A549 (cell line): ENCODE results near the gene SMG1. TPM values are rescaled to one million over a fixed set of nuclear protein-coding genes. Genes with fewer than 3 reads are reported as not detected.

Experiments
- ATAC-seq, 2 experiments: fragments of 200-7000 bp in 1 of 2; fragments of >200 bp in 1 of 2; cut with Nextera tagmentation in 1 of 2; cut with Tn5 transposase in 1 of 2; 3 replicates each; pipeline versions ENCODE4 v1.8.0 to v1.9.1; 2018 to 2020; ENCODE audit warnings: mild to moderate bottlenecking in 1 of 2, moderate library complexity in 1 of 2
- CTCF ChIA-PET: fragments of 300-600 bp; sonication (Branson Sonifier 250); formaldehyde crosslinking; extraction: SDS; loops from one replicate; lab custom pipeline; 2021; ENCODE audit warnings: antibody characterized with exemption, inconsistent platforms; lab: Yijun Ruan, JAX
- POLR2A ChIA-PET: fragments of 350-600 bp; formaldehyde crosslinking; extraction: SDS; loops from one replicate; lab custom pipeline; 2021; ENCODE audit warnings: antibody characterized with exemption, inconsistent platforms; lab: Yijun Ruan, JAX
- DNase-seq, 2 experiments: peaks; one replicate each; pipeline versions ENCODE4 v3.0.0 to v3.0.0-alpha.2; 2011 to 2016; ENCODE audit warnings: low read depth in 1 of 2, low spot score in 1 of 2
- FAIRE-seq: peaks from 2 replicates; lab custom pipeline; 2011; peaks lifted over from hg19 to GRCh38; lab: Jason Lieb, UNC
- H3K27ac ChIP-seq, 2 experiments: fragments of >200 bp; sonication (Bioruptor Twin); formaldehyde crosslinking; 3 replicates each; pipeline ENCODE4 v1.5.1; 2016 to 2017
- H3K4me1 ChIP-seq: fragments of >200 bp; sonication (Bioruptor Twin); formaldehyde crosslinking; 3 replicates; pipeline ENCODE4 v1.6.1; 2016
- H3K4me2 ChIP-seq: fragments of >200 bp; sonication (Bioruptor Twin); formaldehyde crosslinking; 3 replicates; pipeline ENCODE4 v1.6.1; 2016
- H3K4me3 ChIP-seq: fragments of >200 bp; sonication (Bioruptor Twin); formaldehyde crosslinking; 3 replicates; pipeline ENCODE4 v1.5.1; 2016
- H3K9me3 ChIP-seq: fragments of >200 bp; sonication (Bioruptor Twin); formaldehyde crosslinking; 3 replicates; pipeline ENCODE4 v1.6.1; 2016
- BHLHE40 ChIP-seq: IDR thresholded peaks from 2 replicates; pipeline ENCODE4 v1.6.1; 2012; ENCODE audit warnings: low read depth, low read length, inconsistent platforms
- CBX2 ChIP-seq: fragments of 200-600 bp; sonication (generic); IDR thresholded peaks from 2 replicates; pipeline ENCODE4 v1.6.1; 2016; ENCODE audit warnings: low read depth, mild to moderate bottlenecking, borderline replicate concordance
- CEBPB ChIP-seq, 2 experiments: fragments of >200 bp in 1 of 2; sonication (Bioruptor Twin) in 1 of 2; formaldehyde crosslinking in 1 of 2; IDR thresholded peaks; 2 replicates each; pipeline ENCODE4 v1.6.1; 2012 to 2016
- CHD4 ChIP-seq: fragments of 200-600 bp; sonication (generic); IDR thresholded peaks from 2 replicates; pipeline ENCODE4 v1.6.1; 2016; ENCODE audit warnings: antibody characterized with exemption, mild to moderate bottlenecking, borderline replicate concordance
- E2F6 ChIP-seq: IDR thresholded peaks from 2 replicates; pipeline ENCODE4 v1.6.1; 2012; ENCODE audit warnings: low read depth, borderline replicate concordance
- EHMT2 ChIP-seq: fragments of 200-600 bp; sonication (generic); IDR thresholded peaks from 2 replicates; pipeline ENCODE4 v1.6.1; 2016; ENCODE audit warnings: antibody characterized with exemption, low read depth, mild to moderate bottlenecking, moderate library complexity
- EP300 ChIP-seq, 2 experiments: fragments of >200 bp; sonication (Bioruptor Twin); formaldehyde crosslinking; IDR thresholded peaks; 2 replicates in 1 of 2; 3 replicates in 1 of 2; pipeline ENCODE4 v1.6.1; 2016 to 2017
- FOXS1 ChIP-seq: fragments of 250-450 bp; sonication (Bioruptor Pico); IDR thresholded peaks from 2 replicates; pipeline ENCODE4 v1.5.0; 2020; ENCODE audit warnings: mild to moderate bottlenecking, moderate library complexity
- GATA3 ChIP-seq: IDR thresholded peaks from 2 replicates; pipeline ENCODE4 v1.6.1; 2012; ENCODE audit warnings: borderline replicate concordance
- HES2 ChIP-seq: fragments of >200 bp; sonication (Bioruptor Twin); formaldehyde crosslinking; IDR thresholded peaks from 2 replicates; pipeline ENCODE4 v1.6.1; 2016
- HEYL ChIP-seq: fragments of 250-450 bp; sonication (Bioruptor Pico); IDR thresholded peaks from 2 replicates; pipeline ENCODE4 v1.8.0; 2021; ENCODE audit warnings: mild to moderate bottlenecking, moderate library complexity
- HMGXB4 ChIP-seq: fragments of 250-450 bp; sonication (Bioruptor Pico); IDR thresholded peaks from 2 replicates; pipeline ENCODE4 v1.5.0; 2021; ENCODE audit warnings: mild to moderate bottlenecking, moderate library complexity, borderline replicate concordance
- HOXA7 ChIP-seq: fragments of 250-450 bp; sonication (Bioruptor Pico); IDR thresholded peaks from 2 replicates; pipeline ENCODE4 v1.5.0; 2020; ENCODE audit warnings: mild to moderate bottlenecking, moderate library complexity
- HOXB5 ChIP-seq: fragments of 250-450 bp; sonication (Bioruptor Pico); IDR thresholded peaks from 2 replicates; pipeline ENCODE4 v1.5.0; 2020; ENCODE audit warnings: mild to moderate bottlenecking, moderate library complexity
- JUN ChIP-seq, 2 experiments: fragments of >200 bp; sonication (Bioruptor Twin); formaldehyde crosslinking; IDR thresholded peaks; 2 replicates in 1 of 2; 3 replicates in 1 of 2; pipeline ENCODE4 v1.6.1; 2016 to 2017
- KDM1A ChIP-seq: fragments of 200-600 bp; sonication (generic); IDR thresholded peaks from 2 replicates; pipeline ENCODE4 v1.6.1; 2016; ENCODE audit warnings: low read depth, mild to moderate bottlenecking
- KDM5A ChIP-seq: fragments of 200-600 bp; sonication (generic); IDR thresholded peaks from 2 replicates; pipeline ENCODE4 v1.6.1; 2016; ENCODE audit warnings: antibody characterized with exemption, mild to moderate bottlenecking
- MAX ChIP-seq: IDR thresholded peaks from 2 replicates; pipeline ENCODE4 v1.6.1; 2012
- NR3C1 ChIP-seq: fragments of >200 bp; sonication (Bioruptor Twin); formaldehyde crosslinking; IDR thresholded peaks from 3 replicates; pipeline ENCODE4 v1.6.1; 2017
- RFX5 ChIP-seq: fragments of 450-650 bp; IDR thresholded peaks from 2 replicates; pipeline ENCODE4 v1.7.1; 2014; ENCODE audit warnings: antibody characterized with exemption, mild to moderate bottlenecking, moderate library complexity
- TP53 ChIP-seq: fragments of 250-450 bp; sonication (Bioruptor Pico); IDR thresholded peaks from 2 replicates; pipeline ENCODE4 v1.5.0; 2021; ENCODE audit warnings: mild to moderate bottlenecking, moderate library complexity
- USF2 ChIP-seq: fragments of 450-650 bp; IDR thresholded peaks from 2 replicates; pipeline ENCODE4 v1.6.1; 2014; ENCODE audit warnings: antibody characterized with exemption
- ZNF302 ChIP-seq: fragments of 250-450 bp; sonication (Bioruptor Pico); IDR thresholded peaks from 2 replicates; pipeline ENCODE4 v1.9.0; 2021; ENCODE audit warnings: inconsistent platforms, mild to moderate bottlenecking, moderate library complexity
- ZSCAN20 ChIP-seq: fragments of 250-450 bp; sonication (Bioruptor Pico); IDR thresholded peaks from 2 replicates; pipeline ENCODE4 v1.8.0; 2022; ENCODE audit warnings: mild to moderate bottlenecking, moderate library complexity
- WGBS: methylation state at CpG from one replicate; pipeline ENCODE4 v1.1.6; 2017; ENCODE audit errors: missing lambda C conversion rate; 5-methylcytosine and 5-hydroxymethylcytosine counted together
- polyA plus RNA-seq, 4 experiments: library from polyadenylated mRNA; depleted of rRNA in 3 of 4; stranded (reverse); fragments of >200 nt; fragmentation: RNase III in 1 of 4; extraction: RNeasy Plus Mini Kit Qiagen cat#74134 plus additional on column Dnase treatment in 1 of 4; gene quantifications; 2 replicates in 3 of 4; 3 replicates in 1 of 4; pipeline ENCODE4 v1.2.3, GENCODE V29; 2011 to 2017

The SMG1 gene
- polyA plus RNA-seq, 2 of the 4 experiments (the other 2 are of a cell fraction) = 15.7 to 63.8 TPM

GRCh38 chr16:18933501-18933900 lies 7.3 kb upstream of the SMG1 start:
- POLR2A ChIA-PET = no interaction called here
- Histone ChIP-seq H3K9me3 (no peaks in the 10 kb centered on the region), H3K4me3 (no peak overlapping the region), H3K4me2 (no peak overlapping the region)
- CTCF ChIA-PET = interaction anchor here (1.2 to 2.0 kb wide), 5 partner anchors 12 to 154 kb away, joined by 3 to 14 read pairs (median 4); no protein-coding TSS in a partner anchor
- WGBS = 9% methylated on average over 1 of the region's 1 CpG
- DNase-seq (no peak), FAIRE-seq (no peak)
- no peak for TF ChIP-seq HES2
- no peak for TF ChIP-seq CBX2
- TF ChIP-seq HMGXB4 (CRISPR knock-in tag) = no peak
- no peak for TF ChIP-seq KDM5A
- no peak for TF ChIP-seq JUN (IDR thresholded peaks at IDR 0.05)
- TF ChIP-seq BHLHE40 = no peak
- TF ChIP-seq EP300 (IDR thresholded peaks at IDR 0.05) = no peak
- TF ChIP-seq USF2 = no peak
- no peak for TF ChIP-seq FOXS1 (CRISPR knock-in tag)
- TF ChIP-seq, all 56 proteins: peak for 0
- Histone ChIP-seq H3K4me1 (peaks cover 16% of the 10 kb centered on the region), H3K27ac (no peak overlapping the region)
- no peak for ATAC-seq

- H3K4me2 ChIP-seq = peak overlapping the region; percentile 51
- peak in 1 of 2 experiments; percentile 24; a peak in 2 of 6 replicates for ATAC-seq
Observed at GRCh38 chr16:18932243-18932987, 6.2 kb upstream of the SMG1 start.

More at GRCh38 chr16:18932243-18932987, 6.2 kb upstream of the SMG1 start:
- CTCF ChIA-PET = interaction anchor here (1.2 to 2.0 kb wide), 6 partner anchors 13 to 155 kb away, joined by 3 to 14 read pairs (median 5); partner anchors contain the start of gene ARL6IP1
- POLR2A ChIA-PET = interaction anchor here (0.7 kb wide), 1 partner anchor 131 kb away, joined by 3 read pairs; the partner anchor contains the start of gene ARL6IP1
- H3K27ac ChIP-seq = peak overlapping the region in 1 of 2 experiments; percentile 1; a peak in 1 of 6 replicates
- peaks cover 16% of the 10 kb centered on the region for H3K4me1 ChIP-seq
- H3K9me3 ChIP-seq = no peaks in the 10 kb centered on the region
- DNase-seq (no peak), FAIRE-seq (no peak)
- H3K4me3 ChIP-seq = no peak overlapping the region
- TF ChIP-seq E2F6 (no peak), HOXB5 (no peak), EP300 (IDR thresholded peaks at IDR 0.05) (no peak), HEYL (CRISPR knock-in tag) (no peak), CHD4 (no peak), MAX (no peak), TP53 (CRISPR knock-in tag) (no peak), USF2 (no peak), EHMT2 (no peak), CEBPB (IDR thresholded peaks at IDR 0.05) (no peak), HOXA7 (CRISPR knock-in tag) (no peak), NR3C1 (no peak), GATA3 (no peak), RFX5 (no peak), KDM1A (no peak), ZSCAN20 (CRISPR knock-in tag) (no peak), ZNF302 (CRISPR knock-in tag) (no peak)
- WGBS = 44% methylated on average over 5 of the region's 5 CpGs
